Peyer's patch (tissue), 4 donors: ENCODE results near the gene PVALEF. TPM values are rescaled to one million over a fixed set of nuclear protein-coding genes. Genes with fewer than 3 reads are reported as not detected.

ENCODE experiments used
- DNase-seq, 3 donors: peaks; one replicate each; pipeline ENCODE4 v3.0.0-alpha.2; 2017 to 2019
- H3K27ac ChIP-seq, 4 donors: fragments of 200-600 bp; sonication (generic); one replicate each; pipeline ENCODE4 v1.5.1; 2016 to 2019
- H3K27me3 ChIP-seq, 2 donors: fragments of 200-600 bp; sonication (generic); one replicate each; pipeline ENCODE4 v1.5.1; 2019
- H3K36me3 ChIP-seq, 3 donors: fragments of 200-600 bp; sonication (generic); one replicate each; pipeline ENCODE4 v1.5.1; 2016 to 2019
- H3K4me1 ChIP-seq, 4 donors: fragments of 200-600 bp; sonication (generic); one replicate each; pipeline ENCODE4 v1.5.1; 2016 to 2019
- H3K4me3 ChIP-seq, 4 donors: fragments of 200-600 bp; sonication (generic); 1 replicate in 3 of 4; 2 replicates in 1 of 4; pipeline ENCODE4 v1.5.1; 2016 to 2019; ENCODE audit warnings: mild to moderate bottlenecking in 1 of 4
- H3K9me3 ChIP-seq, 4 donors: fragments of 200-600 bp; sonication (generic); one replicate each; pipeline ENCODE4 v1.5.1; 2016 to 2019; ENCODE audit warnings: mild to moderate bottlenecking in 1 of 4
- CTCF ChIP-seq, 6 experiments: fragments of 450-650 bp in 4 of 6; fragments of 200-600 bp in 2 of 6; sonication (generic) in 1 of 6; IDR thresholded peaks; one replicate each; pipeline ENCODE4 v1.5.1; 2017 to 2019; ENCODE audit warnings: antibody characterized with exemption in 6 of 6, mild to moderate bottlenecking in 3 of 6, moderate library complexity in 1 of 6
- POLR2A ChIP-seq, 2 donors: fragments of 450-650 bp; IDR thresholded peaks; one replicate each; pipeline ENCODE4 v1.5.1; 2017; ENCODE audit warnings: antibody characterized with exemption in 2 of 2, mild to moderate bottlenecking in 2 of 2, moderate library complexity in 2 of 2
- total RNA-seq, 4 donors: library from RNA; depleted of rRNA; stranded (reverse); fragments of >200 nt; gene quantifications; one replicate each; pipeline ENCODE4 v1.1.0, GENCODE V29; 2016

The PVALEF gene
- total RNA-seq, 4 donors from 2014 or later, result not detected

- no peak overlapping the region for H3K4me3 ChIP-seq
- no peak overlapping the region for H3K27ac ChIP-seq
- H3K27me3 ChIP-seq, result no peaks in the 10 kb centered on the region
- peaks cover 0 to 14% (median 10%) of the 10 kb centered on the region in 4 donors for H3K4me1 ChIP-seq
- no peaks in the 10 kb centered on the region for H3K9me3 ChIP-seq
- no peak for DNase-seq
- no peak for TF ChIP-seq POLR2A (IDR thresholded peaks at IDR 0.05)
- no peaks in the 10 kb centered on the region for H3K36me3 ChIP-seq
Observed at GRCh38 chr17:81218459-81218858, 53.2 kb downstream of the PVALEF start.

- no peaks in the 10 kb centered on the region for H3K27me3 ChIP-seq
- no peak overlapping the region for H3K4me3 ChIP-seq
- DNase-seq, result no peak
- H3K36me3 ChIP-seq, result no peaks in the 10 kb centered on the region
- H3K9me3 ChIP-seq, result no peaks in the 10 kb centered on the region
- no peak for TF ChIP-seq POLR2A (IDR thresholded peaks at IDR 0.05)
- TF ChIP-seq CTCF (IDR thresholded peaks at IDR 0.05), result no peak
- H3K27ac ChIP-seq, result no peak overlapping the region
- peaks cover 0 to 19% (median 12%) of the 10 kb centered on the region in 4 donors for H3K4me1 ChIP-seq
Observed at GRCh38 chr17:81218991-81219390, 53.7 kb downstream of the PVALEF start.

- Histone ChIP-seq H3K9me3 (no peaks in the 10 kb centered on the region), H3K27ac (no peak overlapping the region), H3K4me3 (no peak overlapping the region), H3K27me3 (no peaks in the 10 kb centered on the region), H3K4me1 (peaks cover 0 to 19% (median 12%) of the 10 kb centered on the region in 4 donors), H3K36me3 (no peaks in the 10 kb centered on the region)
- TF ChIP-seq CTCF (IDR thresholded peaks at IDR 0.05), result no peak
- TF ChIP-seq POLR2A (IDR thresholded peaks at IDR 0.05), result no peak
- DNase-seq, result no peak
Observed at GRCh38 chr17:81219476-81220180, 54.3 kb downstream of the PVALEF start.

GRCh38 chr17:81221371-81221841 lies 56.1 kb downstream of the PVALEF start:
- H3K27ac ChIP-seq, result no peak overlapping the region
- DNase-seq, result no peak
- H3K4me3 ChIP-seq, result no peak overlapping the region
- H3K36me3 ChIP-seq, result no peaks in the 10 kb centered on the region
- TF ChIP-seq POLR2A (IDR thresholded peaks at IDR 0.05), result no peak
- no peak for TF ChIP-seq CTCF (IDR thresholded peaks at IDR 0.05)
- no peaks in the 10 kb centered on the region for H3K9me3 ChIP-seq
- H3K27me3 ChIP-seq, result no peaks in the 10 kb centered on the region
- H3K4me1 ChIP-seq, result peaks cover 0 to 19% (median 12%) of the 10 kb centered on the region in 4 donors

GRCh38 chr17:81221842-81222619 lies 56.7 kb downstream of the PVALEF start:
- peak overlapping the region in 2 of 4 donors; percentile 47 to 78 for H3K27ac ChIP-seq
- TF ChIP-seq POLR2A (IDR thresholded peaks at IDR 0.05) (no peak), CTCF (IDR thresholded peaks at IDR 0.05) (no peak)
- no peaks in the 10 kb centered on the region for H3K27me3 ChIP-seq
- peak overlapping the region; percentile 70 to 83 (median 76) for H3K4me3 ChIP-seq
- no peak for DNase-seq
- no peaks in the 10 kb centered on the region for H3K9me3 ChIP-seq
- no peaks in the 10 kb centered on the region for H3K36me3 ChIP-seq
- H3K4me1 ChIP-seq, result peaks cover 0 to 19% (median 12%) of the 10 kb centered on the region in 4 donors

- no peak for DNase-seq
Observed at GRCh38 chr17:81222620-81222905, 57.3 kb downstream of the PVALEF start.

More at GRCh38 chr17:81222620-81222905, 57.3 kb downstream of the PVALEF start:
- H3K27ac ChIP-seq, result peak overlapping the region in 2 of 4 donors; percentile 47 to 78
- TF ChIP-seq CTCF (IDR thresholded peaks at IDR 0.05) (no peak), POLR2A (IDR thresholded peaks at IDR 0.05) (no peak)
- H3K36me3 ChIP-seq, result no peaks in the 10 kb centered on the region
- peak overlapping the region; percentile 70 to 83 (median 76) for H3K4me3 ChIP-seq
- H3K9me3 ChIP-seq, result no peaks in the 10 kb centered on the region
- peaks cover 0 to 19% (median 12%) of the 10 kb centered on the region in 4 donors for H3K4me1 ChIP-seq
- H3K27me3 ChIP-seq, result no peaks in the 10 kb centered on the region
